ENCODE results near the gene ATP8B3. TPM values are rescaled to one million over a fixed set of nuclear protein-coding genes. Genes with fewer than 3 reads are reported as not detected.

ATP8B3 gene
- total RNA-seq, 4 donors from 2014 or later: 0.09 to 0.24 TPM; not detected in 2

DNA sequence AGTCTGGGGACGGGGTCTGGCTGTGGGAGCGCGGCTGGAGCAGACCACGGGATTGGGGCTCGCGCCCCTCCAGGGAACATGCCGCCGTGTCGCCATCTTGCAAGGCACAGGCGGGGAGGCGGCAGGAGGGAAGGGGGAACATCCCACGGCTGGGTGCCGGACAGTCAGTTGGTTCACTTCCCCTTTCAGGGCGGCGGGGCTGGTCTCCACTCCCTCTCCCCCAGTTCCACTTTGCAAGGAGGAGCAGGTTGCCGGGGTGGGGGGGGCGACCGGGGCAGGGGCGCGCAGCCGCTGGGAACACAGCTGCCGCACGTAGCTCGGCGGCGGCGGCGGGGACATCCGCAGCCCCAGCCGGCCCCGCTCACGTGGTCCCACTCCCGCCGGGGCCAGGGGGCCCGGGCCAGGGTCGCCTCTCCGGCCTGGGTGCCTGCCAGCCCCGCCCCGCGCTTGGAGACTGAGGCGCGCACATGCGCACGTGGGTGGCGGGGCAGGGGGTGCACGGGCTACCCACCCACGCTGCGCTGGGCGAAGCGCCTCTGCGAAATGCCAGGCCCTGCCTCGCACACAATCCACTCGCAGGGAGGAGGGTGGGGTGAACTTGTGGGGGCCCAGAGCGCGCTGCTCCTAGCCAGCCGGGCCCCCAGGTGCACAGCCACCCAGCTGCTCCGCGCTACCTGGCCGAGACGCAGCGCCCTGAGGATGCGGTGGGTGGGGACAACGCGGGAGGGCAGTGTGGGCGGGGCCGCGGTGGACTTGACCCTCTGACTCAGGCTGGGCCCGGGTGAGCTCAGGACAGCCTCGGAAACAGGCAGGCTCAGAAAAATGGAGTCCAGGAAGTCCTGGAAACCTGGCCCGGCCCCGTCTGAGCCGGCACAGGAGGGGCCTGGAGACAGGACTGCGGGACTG lies 44.9 kb upstream of the ATP8B3 start:
- Histone ChIP-seq H3K27ac (peak overlapping the region; percentile 68 to 82 (median 76)), H3K4me1 (peaks cover 16 to 28% of the 10 kb centered on the region in 2 donors), H3K36me3 (no peaks in the 10 kb centered on the region), H3K9me3 (no peaks in the 10 kb centered on the region), H3K4me3 (peak overlapping the region; percentile 35 to 50 (median 46)), H3K27me3 (peaks cover 3 to 14% (median 6%) of the 10 kb centered on the region in 3 donors)
- intact Hi-C loops (cut with DNase I; ENCODE audit: low total_unique reads) (no loop called here), in situ Hi-C loops (cut with MboI; ENCODE audit: low sequenced_read_pairs in 4 of 4) (no loop called here)
- DNase-seq (peak; percentile 53 to 56), ATAC-seq (peak; percentile 34 to 35)
- TF ChIP-seq POLR2A (IDR thresholded peaks at IDR 0.05): no peak
- TF ChIP-seq, protein P1, sequence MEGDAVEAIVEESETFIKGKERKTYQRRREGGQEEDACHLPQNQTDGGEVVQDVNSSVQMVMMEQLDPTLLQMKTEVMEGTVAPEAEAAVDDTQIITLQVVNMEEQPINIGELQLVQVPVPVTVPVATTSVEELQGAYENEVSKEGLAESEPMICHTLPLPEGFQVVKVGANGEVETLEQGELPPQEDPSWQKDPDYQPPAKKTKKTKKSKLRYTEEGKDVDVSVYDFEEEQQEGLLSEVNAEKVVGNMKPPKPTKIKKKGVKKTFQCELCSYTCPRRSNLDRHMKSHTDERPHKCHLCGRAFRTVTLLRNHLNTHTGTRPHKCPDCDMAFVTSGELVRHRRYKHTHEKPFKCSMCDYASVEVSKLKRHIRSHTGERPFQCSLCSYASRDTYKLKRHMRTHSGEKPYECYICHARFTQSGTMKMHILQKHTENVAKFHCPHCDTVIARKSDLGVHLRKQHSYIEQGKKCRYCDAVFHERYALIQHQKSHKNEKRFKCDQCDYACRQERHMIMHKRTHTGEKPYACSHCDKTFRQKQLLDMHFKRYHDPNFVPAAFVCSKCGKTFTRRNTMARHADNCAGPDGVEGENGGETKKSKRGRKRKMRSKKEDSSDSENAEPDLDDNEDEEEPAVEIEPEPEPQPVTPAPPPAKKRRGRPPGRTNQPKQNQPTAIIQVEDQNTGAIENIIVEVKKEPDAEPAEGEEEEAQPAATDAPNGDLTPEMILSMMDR (IDR thresholded peaks at IDR 0.05 in 4 of 5, conservative IDR thresholded peaks at IDR 0.05 in 1 of 5): no peak

DNA sequence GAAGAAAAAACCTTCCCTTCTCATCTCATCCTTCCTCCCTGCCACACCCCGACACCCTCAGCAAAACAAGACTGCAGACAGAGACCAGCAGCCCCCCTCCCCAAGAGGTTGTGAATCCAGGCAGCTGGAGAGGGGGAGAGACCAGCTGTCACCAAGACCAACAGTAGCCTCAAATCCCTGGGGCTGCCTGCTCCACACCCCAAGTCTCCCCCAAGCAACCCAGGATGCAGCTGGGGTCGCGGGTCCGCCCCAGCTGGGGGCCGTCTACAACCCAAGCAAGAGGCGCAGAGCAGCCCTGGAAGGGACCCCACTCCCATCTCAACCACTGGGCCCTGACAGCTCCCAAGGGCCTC lies 44.2 kb upstream of the ATP8B3 start:
- Histone ChIP-seq H3K4me1 (peaks cover 16 to 26% of the 10 kb centered on the region in 2 donors), H3K36me3 (no peaks in the 10 kb centered on the region), H3K27ac (peak overlapping the region; percentile 68 to 82 (median 76)), H3K4me3 (peak overlapping the region; percentile 35 to 50 (median 46)), H3K27me3 (peaks cover 2 to 14% (median 3%) of the 10 kb centered on the region in 3 donors), H3K9me3 (no peaks in the 10 kb centered on the region)
- in situ Hi-C loops (cut with MboI; ENCODE audit: low sequenced_read_pairs in 4 of 4): no loop called here
- intact Hi-C loops (cut with DNase I; ENCODE audit: low total_unique reads): no loop called here
- DNase-seq (no peak), ATAC-seq (no peak)
- no peak for TF ChIP-seq POLR2A (IDR thresholded peaks at IDR 0.05)
- TF ChIP-seq, protein P1 (IDR thresholded peaks at IDR 0.05 in 4 of 5, conservative IDR thresholded peaks at IDR 0.05 in 1 of 5): no peak

DNA sequence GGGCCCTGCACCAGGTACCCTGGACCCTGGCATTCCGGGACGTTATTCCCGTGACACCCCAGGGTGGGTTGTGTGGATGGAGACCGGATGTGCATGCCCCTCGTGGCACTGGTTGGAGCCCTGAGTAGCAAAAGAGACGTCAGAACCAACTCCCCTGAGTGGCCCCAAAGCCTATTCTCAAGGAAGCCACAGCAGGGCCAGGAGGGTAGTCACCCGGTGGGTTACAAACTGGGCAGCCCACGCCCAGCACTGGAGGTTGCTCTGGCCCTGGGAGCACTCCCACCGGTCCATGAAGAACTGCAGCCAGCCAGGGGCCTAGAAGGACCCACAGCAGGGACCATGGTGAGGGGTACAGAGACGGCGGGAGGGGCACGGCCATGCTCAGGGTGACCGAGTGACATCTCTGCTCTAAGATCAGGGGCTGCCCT lies 43.8 kb upstream of the ATP8B3 start:
- Histone ChIP-seq H3K4me3 (peak overlapping the region; percentile 35 to 50 (median 41)), H3K4me1 (peaks cover 16 to 26% of the 10 kb centered on the region in 2 donors), H3K27me3 (peaks cover 2 to 14% (median 3%) of the 10 kb centered on the region in 3 donors), H3K27ac (peak overlapping the region; percentile 68 to 82 (median 76)), H3K36me3 (no peaks in the 10 kb centered on the region), H3K9me3 (no peaks in the 10 kb centered on the region)
- TF ChIP-seq POLR2A (IDR thresholded peaks at IDR 0.05): no peak
- DNase-seq (no peak), ATAC-seq (no peak)
- intact Hi-C loops (cut with DNase I; ENCODE audit: low total_unique reads): no loop called here
- in situ Hi-C loops (cut with MboI; ENCODE audit: low sequenced_read_pairs in 4 of 4): no loop called here

DNA sequence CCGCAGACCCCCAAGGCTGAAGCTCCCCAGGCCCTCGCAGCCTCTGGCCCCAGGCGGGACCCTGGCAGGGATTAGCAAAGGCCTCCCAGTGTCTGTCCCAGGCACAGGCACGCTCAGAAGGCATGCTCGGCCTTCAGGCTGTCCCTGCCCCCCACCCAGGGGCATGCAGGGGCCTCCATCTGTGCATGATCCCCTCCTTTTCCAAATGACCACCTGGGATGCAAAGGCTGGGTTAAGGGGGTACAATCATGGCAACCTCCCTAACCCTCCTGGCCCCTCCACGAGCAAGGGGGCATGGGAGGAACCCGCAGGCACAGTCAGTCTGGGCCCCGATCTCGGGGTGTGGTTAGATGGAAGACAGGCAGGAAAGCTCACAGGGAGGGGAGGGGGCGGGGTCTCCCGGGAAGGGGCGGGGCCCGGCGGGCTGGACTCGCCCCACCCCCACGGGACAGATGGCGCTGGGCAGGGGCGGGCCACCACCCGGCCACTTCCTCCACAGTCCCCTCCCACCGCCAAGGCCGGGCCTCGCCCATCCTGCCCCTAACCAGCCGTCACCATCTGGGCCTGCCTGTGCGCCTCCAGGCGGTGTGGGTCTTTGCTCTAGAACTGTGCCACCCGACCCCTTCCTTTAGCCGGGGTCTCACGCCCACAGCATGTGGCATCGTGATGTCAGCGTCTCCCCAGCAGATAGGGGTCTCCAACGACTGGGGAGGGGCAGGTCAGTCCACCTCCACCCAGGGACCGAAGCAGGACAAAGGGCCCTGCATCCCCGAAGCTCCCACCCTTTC lies 43.2 kb upstream of the ATP8B3 start:
- H3K4me1 ChIP-seq: peaks cover 16 to 25% of the 10 kb centered on the region in 2 donors
- no peaks in the 10 kb centered on the region for H3K36me3 ChIP-seq
- no peaks in the 10 kb centered on the region for H3K9me3 ChIP-seq
- intact Hi-C loops (cut with DNase I; ENCODE audit: low total_unique reads): no loop called here
- DNase-seq: peak; percentile 64 to 69
- H3K4me3 ChIP-seq: peak overlapping the region; percentile 35 to 50 (median 41)
- H3K27ac ChIP-seq: peak overlapping the region; percentile 68 to 82 (median 76)
- peak; percentile 29 to 37 for TF ChIP-seq POLR2A (IDR thresholded peaks at IDR 0.05)
- TF ChIP-seq, protein P1 (IDR thresholded peaks at IDR 0.05 in 4 of 5, conservative IDR thresholded peaks at IDR 0.05 in 1 of 5): no peak
- peaks cover 2 to 14% (median 3%) of the 10 kb centered on the region in 3 donors for H3K27me3 ChIP-seq
- peak; percentile 41 to 59 for ATAC-seq
- in situ Hi-C loops (cut with MboI; ENCODE audit: low sequenced_read_pairs in 4 of 4): no loop called here
